ENCODE measurements around the gene LRRC36.

Gene LRRC36

GRCh38 chr16:67404740-67405226, 78.2 kb downstream of the LRRC36 start:
- H3K27ac ChIP-seq (ENCODE audit: extremely low read depth, low read depth, low read length): no peak overlapping the region
- H3K4me3 ChIP-seq (ENCODE audit: low read depth, low read length): no peak overlapping the region
- CTCF ChIA-PET: interaction anchor here (1.4 kb wide), 2 partner anchors 9 to 12 kb away, joined by 3 to 4 read pairs; partner anchors contain the start of gene ZDHHC1
- H3K36me3 ChIP-seq (ENCODE audit: control insufficient read depth in 2 of 2, insufficient read depth in 1 of 2, low read length in 2 of 2): no peaks in the 10 kb centered on the region
- TF ChIP-seq ZBTB10 (tag by site-specific recombination; IDR thresholded peaks at IDR 0.05) (no peak), SCRT2 (tag by site-specific recombination; IDR thresholded peaks at IDR 0.05) (peak; percentile 39; the same call in 1 of the 2 replicates), ZNF280D (tag by site-specific recombination; IDR thresholded peaks at IDR 0.05) (no peak)
- no peaks in the 10 kb centered on the region for H3K4me1 ChIP-seq (ENCODE audit: control insufficient read depth, insufficient read depth, low read length)
- H3K9me3 ChIP-seq (ENCODE audit: control insufficient read depth, insufficient read depth, low read depth, low read length): no peaks in the 10 kb centered on the region
- POLR2A ChIA-PET: no interaction called here

- H3K4me1 ChIP-seq (ENCODE audit: control insufficient read depth, insufficient read depth, low read length): no peaks in the 10 kb centered on the region
- TF ChIP-seq ZNF701 (tag by site-specific recombination; IDR thresholded peaks at IDR 0.05): no peak
- TF ChIP-seq ZNF354C (tag by site-specific recombination; IDR thresholded peaks at IDR 0.05; ENCODE audit: borderline replicate concordance, low read depth): no peak
- no peak for TF ChIP-seq ZNF449 (tag by site-specific recombination; IDR thresholded peaks at IDR 0.05)
- no peak for TF ChIP-seq ZNF335 (tag by site-specific recombination; conservative IDR thresholded peaks at IDR 0.05)
- TF ChIP-seq ZSCAN23 (tag by site-specific recombination; IDR thresholded peaks at IDR 0.05): no peak
- TF ChIP-seq ZNF157 (tag by site-specific recombination; IDR thresholded peaks at IDR 0.05): no peak
- TF ChIP-seq ZNF623 (tag by site-specific recombination; IDR thresholded peaks at IDR 0.05): no peak
- no peak for TF ChIP-seq ZNF10 (tag by site-specific recombination; IDR thresholded peaks at IDR 0.05)
- TF ChIP-seq ZNF221 (tag by site-specific recombination; IDR thresholded peaks at IDR 0.05; ENCODE audit: borderline replicate concordance): no peak
- no peak for TF ChIP-seq SCRT2 (tag by site-specific recombination; IDR thresholded peaks at IDR 0.05)
- TF ChIP-seq ZNF654 (tag by site-specific recombination; IDR thresholded peaks at IDR 0.05; ENCODE audit: low read depth): no peak
- TF ChIP-seq ZNF473 (tag by site-specific recombination; IDR thresholded peaks at IDR 0.05): no peak
- TF ChIP-seq ZSCAN5A (tag by site-specific recombination; IDR thresholded peaks at IDR 0.05): no peak
- TF ChIP-seq GLIS1 (tag by site-specific recombination; IDR thresholded peaks at IDR 0.05): no peak
- H3K36me3 ChIP-seq (ENCODE audit: control insufficient read depth in 2 of 2, insufficient read depth in 1 of 2, low read length in 2 of 2): no peaks in the 10 kb centered on the region
- ChIA-PET CTCF (interaction anchor here (1.0 kb wide), 1 partner anchor 60 kb away, joined by 3 read pairs; no protein-coding TSS in a partner anchor), POLR2A (no interaction called here)
- H3K4me3 ChIP-seq (ENCODE audit: low read depth, low read length): no peak overlapping the region
- no peaks in the 10 kb centered on the region for H3K9me3 ChIP-seq (ENCODE audit: control insufficient read depth, insufficient read depth, low read depth, low read length)
- H3K27ac ChIP-seq (ENCODE audit: extremely low read depth, low read depth, low read length): no peak overlapping the region
These were observed 78.7 kb downstream of the LRRC36 start for GRCh38 chr16:67405336-67405735.
